ENCODE data around the gene ABHD15.

ABHD15 gene

GRCh38 chr17:29592850-29593551 is 26.2 kb upstream of the ABHD15 start, which contains the start of gene ANKRD13B:
ANKRD13B (plus strand) TSS chr17:29593132; CDS start chr17:29593622, 490 bp downstream.
- TF ChIP-seq ZBTB7A (IDR thresholded peaks at IDR 0.05; ENCODE audit: low read depth): peak; percentile 82
- TF ChIP-seq NFIC (IDR thresholded peaks at IDR 0.05): peak; percentile 36; the same call in 1 of the 2 replicates
- TF ChIP-seq USF1 (IDR thresholded peaks at IDR 0.05): no peak
- TF ChIP-seq FOXM1 (IDR thresholded peaks at IDR 0.05; ENCODE audit: borderline replicate concordance, low read depth): no peak
- TF ChIP-seq CREB1 (IDR thresholded peaks at IDR 0.05; ENCODE audit: low read depth): no peak
- TF ChIP-seq YY1 (IDR thresholded peaks at IDR 0.05; ENCODE audit: low read depth): no peak
- no peak for TF ChIP-seq MAX (IDR thresholded peaks at IDR 0.05)
- no peak for TF ChIP-seq CEBPB (IDR thresholded peaks at IDR 0.05)
- TF ChIP-seq EP300 (IDR thresholded peaks at IDR 0.05; ENCODE audit: borderline replicate concordance): no peak

- TF ChIP-seq USF1 (IDR thresholded peaks at IDR 0.05) (no peak), RAD21 (IDR thresholded peaks at IDR 0.05; ENCODE audit: low read depth) (peak; percentile 84), MAX (IDR thresholded peaks at IDR 0.05) (peak; percentile 57), CREB1 (IDR thresholded peaks at IDR 0.05; ENCODE audit: low read depth) (no peak), TAF1 (IDR thresholded peaks at IDR 0.05; ENCODE audit: low read depth) (no peak), CEBPB (IDR thresholded peaks at IDR 0.05) (no peak), ZBTB7A (IDR thresholded peaks at IDR 0.05; ENCODE audit: low read depth) (peak; percentile 98), EGR1 (IDR thresholded peaks at IDR 0.05) (no peak; the same call in 1 of the 2 replicates), YY1 (IDR thresholded peaks at IDR 0.05; ENCODE audit: low read depth) (no peak), NFIC (IDR thresholded peaks at IDR 0.05) (peak; percentile 24; the same call in 1 of the 2 replicates), TEAD4 (IDR thresholded peaks at IDR 0.05) (no peak), REST (IDR thresholded peaks at IDR 0.05; ENCODE audit: low read depth) (no peak), EP300 (IDR thresholded peaks at IDR 0.05; ENCODE audit: borderline replicate concordance) (no peak), TCF12 (IDR thresholded peaks at IDR 0.05; ENCODE audit: low read depth) (peak; percentile 66; the same call in 1 of the 2 replicates), FOXM1 (IDR thresholded peaks at IDR 0.05; ENCODE audit: borderline replicate concordance, low read depth) (no peak)
These were observed 25.1 kb upstream of the ABHD15 start for GRCh38 chr17:29591737-29592608.

GRCh38 chr17:29591146-29591736 is 24.4 kb upstream of the ABHD15 start:
- 0 out of 2 replicates have a peak, but pooled peaks have one; percentile 29 for TF ChIP-seq USF1 (IDR thresholded peaks at IDR 0.05)
- no peak for TF ChIP-seq TCF12 (IDR thresholded peaks at IDR 0.05; ENCODE audit: low read depth)
- TF ChIP-seq MAX (IDR thresholded peaks at IDR 0.05): peak; percentile 67

- TF ChIP-seq MAX (IDR thresholded peaks at IDR 0.05) (no peak), ZBTB7A (IDR thresholded peaks at IDR 0.05; ENCODE audit: low read depth) (0 out of 2 replicates have a peak, but pooled peaks have one; percentile 2), CREB1 (IDR thresholded peaks at IDR 0.05; ENCODE audit: low read depth) (no peak)
These were observed 23.7 kb upstream of the ABHD15 start for GRCh38 chr17:29590411-29591145.

GRCh38 chr17:29589524-29590410 is 22.9 kb upstream of the ABHD15 start, which contains the start of gene GIT1:
GIT1 (minus strand) TSS chr17:29589648; CDS start chr17:29589378, 270 bp downstream.
- peak; percentile 16; the same call in 1 of the 2 replicates for TF ChIP-seq MAX (IDR thresholded peaks at IDR 0.05)
- TF ChIP-seq TAF1 (IDR thresholded peaks at IDR 0.05; ENCODE audit: low read depth): peak; percentile 26; the same call in 1 of the 2 replicates
- peak; percentile 5; the same call in 1 of the 2 replicates for TF ChIP-seq YY1 (IDR thresholded peaks at IDR 0.05; ENCODE audit: low read depth)
- 0 out of 2 replicates have a peak, but pooled peaks have one; percentile 7 for TF ChIP-seq TCF12 (IDR thresholded peaks at IDR 0.05; ENCODE audit: low read depth)
- no peak for TF ChIP-seq NFIC (IDR thresholded peaks at IDR 0.05)
- no peak for TF ChIP-seq REST (IDR thresholded peaks at IDR 0.05; ENCODE audit: low read depth)
- peak; percentile 10; the same call in 1 of the 2 replicates for TF ChIP-seq ZBTB7A (IDR thresholded peaks at IDR 0.05; ENCODE audit: low read depth)
- no peak for TF ChIP-seq TEAD4 (IDR thresholded peaks at IDR 0.05)
